GM12865 (cell line): ENCODE measurements around the gene AKAP8.
"Not testable (repeated sequence)": the region's sequence is repeated elsewhere in the genome, so short reads cannot be mapped to it uniquely, and the experiment has no call there.

Source experiments
- DNase-seq: peaks from one replicate; pipeline ENCODE4 v3.0.0; 2010; ENCODE audit warnings: low read depth
- H3K4me3 ChIP-seq: 2 replicates; pipeline ENCODE4 v1.5.1; 2011; ENCODE audit warnings: mild to moderate bottlenecking, low read depth, low read length, control low read depth
- TF ChIP-seq, protein P1 (sequence below): IDR thresholded peaks from 2 replicates; pipeline ENCODE4 v1.5.1; 2011; ENCODE audit warnings: low read length, control low read depth, low read depth, inconsistent platforms; ENCODE audit not compliant: insufficient read depth; ENCODE audit errors: missing control alignments

The AKAP8 gene

DNA sequence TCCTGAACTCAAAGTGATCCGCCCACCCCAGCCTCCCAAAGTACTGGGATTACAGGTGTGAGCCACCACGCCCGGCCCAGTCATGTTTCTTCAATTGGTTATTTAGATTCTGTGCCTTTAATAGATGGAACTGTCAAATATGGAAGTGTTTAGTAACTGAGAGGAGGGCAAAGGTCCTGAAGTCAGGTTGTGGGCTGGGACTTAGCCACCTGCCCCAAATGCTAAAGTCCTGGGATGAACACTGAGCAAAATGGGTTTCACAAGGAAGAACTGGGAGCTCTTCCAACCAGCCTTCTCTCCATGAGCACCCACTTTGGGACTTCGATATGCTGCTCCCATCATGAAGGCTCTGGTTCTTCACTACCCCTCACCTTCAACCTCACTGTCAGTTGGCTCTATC, 21.7 kb downstream of the AKAP8 start:
- TF ChIP-seq, protein P1, sequence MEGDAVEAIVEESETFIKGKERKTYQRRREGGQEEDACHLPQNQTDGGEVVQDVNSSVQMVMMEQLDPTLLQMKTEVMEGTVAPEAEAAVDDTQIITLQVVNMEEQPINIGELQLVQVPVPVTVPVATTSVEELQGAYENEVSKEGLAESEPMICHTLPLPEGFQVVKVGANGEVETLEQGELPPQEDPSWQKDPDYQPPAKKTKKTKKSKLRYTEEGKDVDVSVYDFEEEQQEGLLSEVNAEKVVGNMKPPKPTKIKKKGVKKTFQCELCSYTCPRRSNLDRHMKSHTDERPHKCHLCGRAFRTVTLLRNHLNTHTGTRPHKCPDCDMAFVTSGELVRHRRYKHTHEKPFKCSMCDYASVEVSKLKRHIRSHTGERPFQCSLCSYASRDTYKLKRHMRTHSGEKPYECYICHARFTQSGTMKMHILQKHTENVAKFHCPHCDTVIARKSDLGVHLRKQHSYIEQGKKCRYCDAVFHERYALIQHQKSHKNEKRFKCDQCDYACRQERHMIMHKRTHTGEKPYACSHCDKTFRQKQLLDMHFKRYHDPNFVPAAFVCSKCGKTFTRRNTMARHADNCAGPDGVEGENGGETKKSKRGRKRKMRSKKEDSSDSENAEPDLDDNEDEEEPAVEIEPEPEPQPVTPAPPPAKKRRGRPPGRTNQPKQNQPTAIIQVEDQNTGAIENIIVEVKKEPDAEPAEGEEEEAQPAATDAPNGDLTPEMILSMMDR: no peak
- H3K4me3 ChIP-seq: no peak overlapping the region
- no peak for DNase-seq

DNA sequence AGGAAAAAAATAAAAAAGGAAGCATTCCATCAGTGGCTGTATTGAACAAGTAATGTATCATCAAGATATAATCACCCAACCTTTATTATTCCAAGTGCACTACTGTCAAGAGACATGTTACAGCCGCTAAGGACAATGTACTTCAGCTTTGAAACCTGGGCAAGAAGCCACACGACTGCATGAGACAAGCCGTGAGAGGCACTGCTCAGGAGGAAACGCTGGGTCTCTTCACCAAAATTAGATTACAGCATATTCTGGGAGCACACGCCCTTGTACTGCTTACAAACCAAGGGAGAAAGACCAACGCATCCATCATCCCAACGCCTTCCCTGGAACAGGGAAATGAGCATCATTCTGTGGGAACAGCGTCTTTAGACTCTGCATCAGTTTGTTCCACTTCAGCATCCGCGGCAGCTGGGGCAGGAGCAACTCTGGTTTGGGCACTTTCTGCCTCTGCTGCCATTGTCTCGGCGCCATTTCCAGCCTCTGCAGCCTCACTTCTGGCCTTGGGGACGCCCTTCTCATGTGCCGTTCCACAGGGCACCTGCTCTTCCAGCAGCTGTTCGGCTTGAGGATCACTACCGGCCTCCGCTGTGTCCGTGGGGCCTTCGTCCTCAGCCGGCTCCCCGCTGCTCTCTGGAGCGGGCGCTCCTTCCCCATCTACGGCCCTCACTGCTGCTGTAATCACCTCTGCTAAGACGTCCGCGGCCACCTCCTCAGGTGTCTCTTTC, 24.9 kb downstream of the AKAP8 start:
- TF ChIP-seq, protein P1: no peak
- no peak overlapping the region for H3K4me3 ChIP-seq
- DNase-seq: no peak

DNA sequence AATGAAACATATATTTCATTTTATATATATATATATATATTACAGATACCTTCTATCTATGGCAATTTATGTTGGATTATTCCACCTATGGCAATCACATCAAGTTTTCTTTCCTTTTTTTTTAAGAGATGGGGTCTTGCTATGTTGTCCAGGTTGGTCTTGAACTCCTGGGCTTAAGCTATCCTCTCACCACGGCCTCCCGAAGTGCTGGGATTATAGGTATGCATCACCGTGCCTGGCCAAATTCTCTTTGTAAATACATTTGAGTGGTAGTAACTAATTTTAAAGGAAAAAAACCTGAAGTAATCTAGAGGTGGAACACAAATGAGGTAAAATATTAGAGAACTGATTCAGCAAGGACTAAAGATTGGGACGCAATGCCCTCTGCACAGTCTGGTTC, 25.7 kb downstream of the AKAP8 start:
- H3K4me3 ChIP-seq: no peak overlapping the region
- no peak for DNase-seq
- TF ChIP-seq, protein P1: no peak

DNA sequence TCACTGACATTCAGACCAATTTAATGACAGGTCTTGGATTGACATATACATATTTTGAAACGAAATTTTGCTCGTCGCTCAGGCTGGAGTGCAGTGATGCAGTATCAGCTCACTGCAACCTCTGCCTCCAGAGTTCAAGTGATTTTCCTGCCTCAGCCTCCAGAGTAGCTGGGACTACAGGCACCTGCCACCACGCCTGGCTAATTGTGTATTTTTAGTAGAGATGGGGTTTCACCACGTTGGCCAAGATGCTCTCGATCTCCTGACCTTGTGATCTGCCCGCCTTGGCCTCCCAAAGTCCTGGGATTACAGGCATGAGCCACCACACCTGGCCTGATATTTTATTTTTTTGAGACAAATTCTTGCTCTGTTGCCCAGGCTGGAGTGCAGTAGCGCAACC, 27.1 kb downstream of the AKAP8 start:
- not testable (repeated sequence) for H3K4me3 ChIP-seq, DNase-seq

DNA sequence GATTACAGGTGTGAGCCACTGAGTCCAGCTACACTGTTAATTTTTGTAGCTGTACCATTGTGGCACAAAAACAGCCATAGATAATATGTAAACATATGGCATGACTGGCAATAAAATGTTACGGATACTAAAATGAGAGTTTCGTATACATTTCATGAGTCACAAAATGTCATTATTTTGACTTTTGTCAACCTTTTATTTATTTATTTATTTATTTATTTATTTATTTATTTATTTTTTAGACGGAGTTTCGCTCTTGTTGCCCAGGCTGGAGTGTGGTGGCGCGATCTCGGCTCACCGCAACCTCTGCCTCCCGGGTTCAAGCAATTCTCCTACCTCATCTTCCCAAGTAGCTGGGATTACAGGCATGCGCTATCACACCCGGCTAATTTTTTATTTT, 38.3 kb downstream of the AKAP8 start:
- DNase-seq, H3K4me3 ChIP-seq: not testable (repeated sequence)

DNA sequence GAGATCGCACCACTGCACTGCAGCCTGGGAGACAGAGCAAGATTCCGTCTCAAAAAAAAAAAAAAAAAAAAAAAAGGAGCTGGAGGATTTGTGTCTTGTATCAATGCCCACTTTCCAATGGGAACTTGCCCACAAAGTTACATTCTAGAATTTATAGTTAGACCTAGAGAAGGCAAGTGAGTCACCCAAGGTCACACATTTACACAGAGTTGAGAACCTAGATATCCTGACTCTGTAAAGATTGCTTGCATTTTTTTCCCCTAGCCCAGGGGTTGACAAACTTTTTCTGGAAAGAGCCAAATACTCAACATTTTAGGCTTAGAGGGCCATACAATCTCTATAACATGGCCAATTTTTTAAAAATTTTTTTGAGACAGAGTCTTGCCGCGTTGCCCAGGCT, 39.5 kb downstream of the AKAP8 start:
- no peak overlapping the region for H3K4me3 ChIP-seq
- no peak for DNase-seq
- TF ChIP-seq, protein P1: no peak

DNA sequence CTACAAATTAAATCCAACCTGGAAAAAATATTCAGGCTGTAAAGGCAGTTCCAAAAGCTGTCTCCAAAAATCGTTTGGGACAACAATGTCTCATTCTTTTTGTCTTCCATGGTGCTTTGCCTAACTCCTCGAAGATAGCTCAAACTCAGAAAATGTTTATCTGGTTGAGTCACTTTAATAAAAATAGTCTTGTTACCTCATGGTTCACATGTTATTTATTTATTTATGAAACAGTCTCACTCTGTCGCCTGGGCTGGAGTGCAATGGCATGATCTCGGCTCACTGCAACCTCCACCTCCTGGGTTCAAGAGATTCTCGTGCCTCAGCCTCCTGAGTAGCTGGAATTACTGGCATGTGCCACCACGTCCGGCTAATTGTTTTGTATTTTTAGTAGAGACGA, 42.4 kb downstream of the AKAP8 start:
- TF ChIP-seq, protein P1: no peak
- no peak overlapping the region for H3K4me3 ChIP-seq
- no peak for DNase-seq

DNA sequence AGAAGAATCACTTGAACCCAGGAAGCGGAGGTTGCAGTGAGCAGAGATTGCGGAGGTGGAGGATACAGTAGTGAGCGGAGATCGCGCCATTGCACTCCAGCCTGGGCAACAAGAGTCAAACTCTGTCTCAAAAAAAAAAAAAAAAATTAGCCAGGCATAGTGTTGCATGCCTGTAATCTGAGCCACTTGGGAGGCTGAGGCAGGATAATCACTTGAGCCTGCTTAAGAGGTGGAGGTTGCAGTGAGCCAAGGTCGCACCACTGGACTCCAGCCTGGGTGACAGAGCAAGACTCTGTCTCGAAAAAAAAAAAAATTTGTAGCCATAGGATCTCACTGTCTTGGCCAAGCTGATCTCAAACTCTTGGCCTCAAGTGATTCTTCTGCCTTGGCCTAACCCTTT, 43.6 kb downstream of the AKAP8 start:
- DNase-seq, H3K4me3 ChIP-seq: not testable (repeated sequence)
